Epidermal melanocyte (primary cell): ENCODE results near the gene MCL1.
"Not testable (repeated sequence)": the region's sequence is repeated elsewhere in the genome, so short reads cannot be mapped to it uniquely, and the experiment has no call there.

Experiments
- DNase-seq: peaks from one replicate; pipeline ENCODE4 v3.0.0; 2011; ENCODE audit warnings: low spot score; ENCODE audit not compliant: insufficient read length

MCL1 gene

GRCh38 chr1:150602372-150602771 is 23.0 kb upstream of the MCL1 start:
- DNase-seq = not testable (repeated sequence)

- no peak for DNase-seq
Observed at GRCh38 chr1:150601540-150601939, 22.1 kb upstream of the MCL1 start.

GRCh38 chr1:150598346-150598745 is 18.9 kb upstream of the MCL1 start:
- DNase-seq = not testable (repeated sequence)

GRCh38 chr1:150596976-150597375 is 17.6 kb upstream of the MCL1 start:
- DNase-seq = no peak

GRCh38 chr1:150596095-150596892 is 16.9 kb upstream of the MCL1 start:
- peak; percentile 61 for DNase-seq

- no peak for DNase-seq
Observed at GRCh38 chr1:150582371-150582770, 3.0 kb upstream of the MCL1 start.

GRCh38 chr1:150581962-150582361 is 2.6 kb upstream of the MCL1 start:
- not testable (repeated sequence) for DNase-seq

GRCh38 chr1:150581437-150581836 is 2.0 kb upstream of the MCL1 start:
- DNase-seq = not testable (repeated sequence)

GRCh38 chr1:150580966-150581365 is 1.6 kb upstream of the MCL1 start:
- DNase-seq = not testable (repeated sequence)

GRCh38 chr1:150579945-150580642 is 684 bp upstream of the MCL1 start:
- DNase-seq = no peak

- no peak for DNase-seq
Observed at GRCh38 chr1:150578272-150579109, 919 bp downstream of the MCL1 start.

- peak; percentile 43 for DNase-seq
Observed at GRCh38 chr1:150577557-150578271, 1.7 kb downstream of the MCL1 start.

- DNase-seq = no peak
Observed at GRCh38 chr1:150576794-150577556, 2.4 kb downstream of the MCL1 start.

- DNase-seq = no peak
Observed at GRCh38 chr1:150576367-150576711, 3.1 kb downstream of the MCL1 start.

- DNase-seq = no peak
Observed at GRCh38 chr1:150575518-150576366, 3.7 kb downstream of the MCL1 start.

GRCh38 chr1:150575072-150575489 is 4.3 kb downstream of the MCL1 start:
- DNase-seq = no peak

- DNase-seq = no peak
Observed at GRCh38 chr1:150574260-150575071, 4.9 kb downstream of the MCL1 start.

- DNase-seq = not testable (repeated sequence)
Observed at GRCh38 chr1:150573648-150574071, 5.8 kb downstream of the MCL1 start.
